HG03175 (cell line): ENCODE data around the gene PPP1R1A.

Source experiments
- ATAC-seq: cut with Tn5 transposase; IDR thresholded peaks from one replicate; pipeline ENCODE4 v1.9.1; 2021; ENCODE audit warnings: mild to moderate bottlenecking, moderate library complexity; ENCODE audit not compliant: unreplicated experiment

PPP1R1A gene, protein sequence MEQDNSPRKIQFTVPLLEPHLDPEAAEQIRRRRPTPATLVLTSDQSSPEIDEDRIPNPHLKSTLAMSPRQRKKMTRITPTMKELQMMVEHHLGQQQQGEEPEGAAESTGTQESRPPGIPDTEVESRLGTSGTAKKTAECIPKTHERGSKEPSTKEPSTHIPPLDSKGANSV

DNA sequence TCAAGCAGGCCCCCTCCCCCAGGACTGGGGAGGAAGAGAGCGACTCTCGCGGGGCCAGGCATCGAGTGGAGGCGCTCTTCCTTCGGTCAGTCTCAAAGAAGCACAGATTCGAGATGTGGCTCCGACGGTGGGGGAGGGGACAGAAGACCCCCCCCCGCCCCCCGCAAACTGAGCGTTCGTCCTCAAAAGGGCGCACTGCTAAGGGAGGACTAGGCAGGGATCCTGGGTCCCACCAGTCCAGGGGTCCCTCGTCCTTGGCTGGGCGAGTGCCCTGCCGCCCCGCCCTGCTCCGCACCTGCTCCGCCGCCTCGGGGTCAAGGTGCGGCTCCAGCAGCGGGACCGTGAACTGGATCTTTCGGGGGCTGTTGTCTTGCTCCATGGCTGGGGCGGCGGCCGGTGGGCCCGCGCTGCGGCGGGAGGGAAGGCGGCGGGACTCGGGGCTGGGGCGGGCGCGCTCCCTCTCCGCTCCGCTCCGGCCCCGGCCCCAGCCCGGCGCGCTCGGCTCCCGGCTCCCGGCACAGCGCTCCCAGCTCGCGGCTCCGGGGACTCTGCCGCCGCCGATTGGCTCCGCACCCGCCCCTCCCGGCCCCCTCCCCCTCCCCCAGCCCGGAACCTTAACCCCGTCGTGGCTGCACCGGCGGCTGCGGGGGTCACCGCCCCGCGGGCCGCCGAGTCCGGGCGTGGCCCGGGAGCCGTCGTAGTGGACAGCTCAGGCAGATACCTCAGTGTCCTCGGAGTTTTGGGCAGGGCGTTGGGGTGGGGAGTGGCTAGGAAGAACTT is at the start of gene PPP1R1A:
Gene PPP1R1A, minus strand, starts transcription at position 550 of the 780 bp plus-strand sequence. Its CDS starts 171 bp downstream, at position 379.
- ATAC-seq, result no peak

DNA sequence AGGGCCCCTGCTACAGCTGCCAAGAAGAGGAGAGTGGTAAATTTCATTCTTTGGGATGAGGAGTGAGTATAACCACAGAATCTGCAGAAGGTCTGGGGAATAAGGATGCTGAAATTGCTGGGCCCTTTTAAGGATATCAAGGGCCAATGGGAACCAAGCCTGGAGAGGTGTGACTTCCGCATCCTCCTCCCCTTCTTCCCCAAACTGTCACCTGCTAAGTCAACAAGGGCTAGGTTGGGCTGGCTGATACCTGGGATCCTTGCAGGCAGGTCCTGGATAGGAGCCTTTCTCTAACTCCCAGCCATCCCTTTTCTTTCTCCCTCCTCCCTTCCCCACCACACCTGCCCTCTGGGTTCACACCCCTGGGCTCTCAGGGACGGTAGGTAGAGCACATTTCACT is 46.3 kb upstream of the PPP1R1A start, which contains the start of gene LACRT:
Gene LACRT, minus strand, starts transcription at position 101 of the 400 bp plus-strand sequence. Its CDS starts 54 bp downstream, at position 47.
- no peak for ATAC-seq

DNA sequence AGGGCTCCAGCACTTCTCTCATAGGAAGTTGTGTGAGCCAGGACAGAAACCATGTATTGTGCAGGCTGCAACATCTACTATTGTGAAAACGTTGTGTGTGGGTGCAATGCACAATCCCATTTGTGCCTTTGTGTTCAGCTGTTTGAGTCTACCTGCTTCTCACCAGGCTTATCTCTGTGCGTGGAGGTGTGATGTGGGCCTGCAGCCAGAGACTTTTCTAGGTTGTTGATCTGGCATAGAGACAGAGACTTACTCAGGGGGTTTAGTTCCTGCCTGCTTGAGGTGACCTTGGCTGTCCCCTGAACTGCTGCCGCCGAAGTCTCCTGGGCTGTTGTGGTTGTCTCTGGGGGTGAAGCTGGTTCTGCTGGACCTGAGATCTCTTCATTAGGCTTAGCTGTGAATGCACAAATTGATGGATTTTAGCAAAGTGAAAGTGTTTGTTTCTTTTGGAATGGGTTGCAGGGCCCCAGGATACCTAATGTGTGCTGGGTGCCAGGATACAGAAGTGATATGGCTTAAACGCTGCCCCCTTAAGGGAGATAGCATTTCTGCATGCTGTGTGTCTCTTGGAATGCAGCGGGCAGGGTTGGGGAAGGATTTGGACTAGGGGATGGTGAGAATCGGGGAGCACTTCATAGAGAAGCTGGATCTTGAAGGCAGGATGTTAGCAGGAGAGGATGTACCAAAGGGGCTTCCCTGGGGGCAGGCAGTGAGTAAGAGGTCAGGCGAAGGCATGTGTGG is 43.7 kb upstream of the PPP1R1A start:
- no peak for ATAC-seq

DNA sequence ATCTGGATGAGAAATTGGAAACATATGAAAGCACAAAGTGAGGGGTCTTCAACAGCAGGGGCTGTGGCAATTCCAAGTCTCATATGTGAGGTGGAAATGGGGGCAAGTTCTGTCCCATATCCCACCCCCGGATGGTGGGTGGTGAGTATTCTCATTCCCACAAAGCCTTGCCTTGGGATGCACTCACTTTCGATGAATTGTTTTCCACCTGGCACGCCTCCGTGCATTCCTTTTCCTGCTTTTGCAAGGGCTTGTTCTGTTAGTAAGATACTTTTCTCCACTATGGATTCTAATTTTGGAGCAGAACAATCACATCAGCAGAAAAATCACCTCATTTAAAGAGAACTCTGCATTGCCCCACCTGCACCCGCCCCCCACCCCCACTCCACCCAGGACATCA is 43.1 kb upstream of the PPP1R1A start:
- no peak for ATAC-seq

DNA sequence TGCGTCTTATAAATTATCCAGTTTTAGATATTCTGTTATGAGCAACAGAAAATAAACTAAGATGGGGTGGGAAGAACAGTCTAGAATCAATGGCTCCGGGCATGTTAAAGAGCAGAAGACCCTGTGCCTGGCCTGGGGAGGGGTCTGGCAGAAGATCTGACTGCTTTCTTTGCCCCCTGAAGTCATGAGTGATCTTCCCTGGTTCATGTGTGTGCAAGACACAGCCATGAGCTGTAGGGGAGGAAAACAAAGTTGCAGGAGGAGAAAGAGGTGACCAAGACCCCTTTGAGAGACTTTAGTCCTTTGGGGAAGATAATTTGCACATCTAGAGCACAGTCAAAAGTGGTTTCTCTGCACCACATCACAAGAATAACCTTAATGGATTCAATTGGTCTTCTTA is 41.5 kb upstream of the PPP1R1A start:
- no peak for ATAC-seq

DNA sequence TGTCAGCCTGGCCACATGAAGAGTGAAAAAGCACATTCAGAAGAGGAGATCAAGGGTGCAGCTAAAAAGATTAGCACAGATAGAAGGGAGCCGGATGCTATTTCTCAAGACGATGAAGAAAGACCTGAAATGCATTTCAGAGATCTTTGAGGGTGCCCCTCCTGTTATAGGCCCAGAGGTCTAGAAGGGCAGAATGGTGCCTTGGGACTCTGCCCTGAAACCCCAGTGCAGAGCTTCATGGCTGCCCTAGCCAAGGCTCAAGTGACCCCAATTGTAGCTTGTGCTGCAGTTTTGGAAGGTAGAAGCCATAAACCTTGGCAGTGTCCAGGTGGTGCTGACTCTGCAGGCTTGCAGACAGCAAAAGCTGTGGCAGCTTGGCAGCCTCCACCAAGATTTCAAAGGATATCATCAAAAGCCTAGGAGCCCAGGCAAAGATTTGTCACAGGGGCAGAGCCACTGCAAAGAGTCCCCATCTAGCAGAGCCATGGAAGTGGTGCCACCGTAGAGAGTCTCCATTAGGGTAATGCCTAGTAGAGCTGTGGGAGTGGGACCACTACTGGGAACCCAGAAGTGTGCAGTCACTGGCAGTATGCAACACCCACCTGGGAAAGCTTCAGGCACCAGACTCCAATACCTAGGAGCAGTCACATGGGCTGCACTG is 39.9 kb upstream of the PPP1R1A start:
- ATAC-seq, result no peak

DNA sequence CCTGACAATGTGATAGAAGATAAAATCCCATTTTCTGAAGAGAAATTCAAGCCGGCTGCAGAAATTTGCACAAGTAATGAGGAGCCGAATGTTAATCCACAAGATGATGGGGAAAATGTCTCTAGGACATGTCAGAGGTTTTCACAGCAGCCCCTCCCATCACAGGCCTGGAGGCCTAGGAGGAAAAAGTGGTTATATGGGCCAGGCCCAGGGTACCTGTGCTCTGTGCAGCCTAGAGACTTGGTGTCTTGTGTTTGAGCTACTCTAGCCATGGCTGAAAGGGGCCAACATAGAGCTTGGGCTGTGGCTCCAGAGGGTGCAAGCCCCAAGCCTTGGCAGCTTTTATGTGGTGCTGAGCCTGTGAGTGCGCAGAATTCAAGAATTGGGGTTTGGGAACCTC is 38.8 kb upstream of the PPP1R1A start:
- no peak for ATAC-seq

DNA sequence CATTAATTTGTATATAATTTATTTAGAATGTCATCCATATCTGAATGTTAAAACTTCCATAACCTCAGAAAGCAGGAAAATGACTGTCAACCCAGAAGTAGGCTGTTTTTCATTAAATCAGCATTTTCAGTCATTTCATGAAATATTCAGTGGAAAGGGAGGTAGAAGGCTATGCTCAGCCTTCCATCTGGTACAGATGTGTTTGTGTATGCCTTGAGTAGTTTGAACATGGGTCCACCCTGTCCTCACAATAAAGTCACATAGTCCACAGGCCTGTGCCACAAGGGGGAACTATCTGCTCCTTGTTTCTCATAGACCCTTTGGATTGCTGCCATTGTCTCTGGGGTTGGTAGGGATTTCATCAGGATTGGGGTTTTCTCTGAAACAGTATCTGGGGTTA is 37.1 kb upstream of the PPP1R1A start:
- ATAC-seq, result no peak

DNA sequence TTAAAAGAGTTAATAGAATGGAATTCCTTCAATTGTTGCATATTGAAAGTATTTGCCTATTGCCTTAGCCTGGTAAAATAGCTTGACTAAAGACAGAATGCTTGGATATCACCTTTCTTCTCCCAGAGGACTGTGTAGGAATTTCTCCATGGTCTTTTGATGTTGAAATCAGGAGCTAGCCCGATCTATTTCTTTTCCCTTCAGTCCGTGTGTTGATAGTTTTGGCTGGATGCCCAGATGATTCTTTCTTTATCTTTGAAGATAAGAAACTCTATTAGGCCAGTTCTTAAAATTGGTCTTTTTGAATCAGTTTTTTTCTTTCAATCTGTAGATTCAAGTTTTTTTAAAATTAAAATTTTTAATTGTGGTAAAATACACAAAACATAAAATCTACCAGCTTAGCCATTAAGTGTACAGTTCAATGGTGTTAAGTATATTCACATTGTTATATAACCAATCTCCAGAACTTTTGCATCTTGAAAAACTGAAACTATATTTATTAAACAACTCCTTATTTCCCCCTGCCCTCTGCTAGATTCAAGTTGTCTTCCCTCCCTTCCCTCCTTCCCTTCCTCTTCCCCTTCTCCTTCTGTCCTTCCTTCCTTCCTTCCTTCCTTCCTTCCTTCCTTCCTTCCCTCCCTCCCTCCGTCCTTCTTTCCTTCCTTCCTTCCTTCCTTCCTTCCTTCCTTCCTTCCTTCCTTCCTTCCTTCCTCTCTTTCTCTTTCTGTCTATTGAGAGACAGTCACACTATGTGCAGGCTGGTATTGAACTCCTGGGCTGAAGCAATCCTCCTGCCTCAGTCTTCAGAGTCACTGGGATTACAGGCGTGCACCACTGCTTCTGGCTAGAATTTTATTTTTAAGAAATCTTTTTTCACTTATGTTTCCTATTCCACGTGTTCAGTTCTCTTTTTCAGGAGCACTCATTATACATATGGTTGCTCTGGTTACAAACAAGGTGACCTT is 36.1 kb upstream of the PPP1R1A start:
- ATAC-seq, result no peak

DNA sequence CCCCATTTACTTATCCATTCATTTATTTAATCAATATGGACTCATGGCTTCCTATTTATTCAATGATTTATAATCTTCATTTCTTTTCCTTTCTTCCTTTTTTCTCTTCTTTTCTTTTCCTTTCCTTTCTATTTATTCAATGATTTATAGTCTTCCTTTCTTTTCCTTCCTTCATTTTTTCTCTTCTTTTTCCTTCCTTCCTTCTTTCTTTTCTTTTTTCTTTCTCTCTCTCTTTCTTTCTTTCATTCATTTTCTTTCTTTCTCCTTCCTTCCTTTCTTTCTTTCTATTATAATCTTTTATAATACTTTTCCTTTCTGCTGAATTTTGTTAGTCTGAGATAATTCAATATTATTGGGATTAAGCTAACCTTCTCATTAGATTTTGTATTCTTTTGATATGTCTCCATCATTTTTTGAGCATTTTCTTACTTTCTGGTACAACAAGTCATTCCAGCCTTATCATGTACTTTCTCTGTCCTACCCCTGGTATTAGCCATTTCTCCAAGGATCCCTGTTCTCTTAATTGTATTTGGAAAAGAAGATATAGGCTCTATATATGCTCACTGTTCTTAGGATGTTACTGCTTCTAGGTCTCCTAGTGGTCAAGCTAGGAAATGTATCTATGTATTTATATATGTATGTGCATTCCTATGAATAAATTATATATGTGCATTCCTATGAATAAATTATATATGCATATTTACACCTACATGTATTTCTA is 34.2 kb upstream of the PPP1R1A start:
- no peak for ATAC-seq

DNA sequence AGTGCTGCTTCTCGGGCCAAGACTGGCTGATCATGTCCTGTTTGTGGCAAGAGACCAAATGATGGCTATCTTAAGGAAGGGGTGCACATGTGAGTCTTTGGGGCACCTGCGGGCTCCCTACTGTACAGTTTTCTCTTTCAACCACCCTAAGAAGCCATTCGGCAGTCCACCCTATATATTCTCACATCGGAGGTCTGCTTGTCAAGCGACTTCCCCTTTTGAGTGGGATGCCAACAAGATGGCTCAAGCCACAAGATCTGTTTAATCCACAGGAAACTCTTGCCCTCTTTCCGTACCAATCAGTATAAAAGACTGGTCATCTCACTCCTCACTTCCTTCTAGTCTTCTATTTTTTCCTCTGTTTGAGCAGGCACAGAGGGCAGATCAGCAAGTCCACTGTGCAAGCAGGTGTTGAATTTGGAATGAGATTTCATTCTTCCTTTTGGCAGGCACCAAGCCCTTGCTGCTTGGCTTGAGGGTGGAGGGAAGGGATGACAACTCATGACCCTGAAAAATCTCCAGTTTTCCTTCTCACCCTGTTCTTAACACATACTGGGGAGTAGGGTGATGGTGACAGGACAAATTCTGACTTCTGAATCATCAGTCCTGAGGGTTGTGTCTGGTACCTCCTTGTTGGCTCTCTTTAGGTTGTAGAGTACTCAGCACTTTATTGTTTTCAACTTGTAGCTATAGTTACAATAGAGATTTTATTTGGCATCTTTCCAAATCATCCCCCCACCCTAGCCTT is 28.6 kb upstream of the PPP1R1A start:
- no peak for ATAC-seq

DNA sequence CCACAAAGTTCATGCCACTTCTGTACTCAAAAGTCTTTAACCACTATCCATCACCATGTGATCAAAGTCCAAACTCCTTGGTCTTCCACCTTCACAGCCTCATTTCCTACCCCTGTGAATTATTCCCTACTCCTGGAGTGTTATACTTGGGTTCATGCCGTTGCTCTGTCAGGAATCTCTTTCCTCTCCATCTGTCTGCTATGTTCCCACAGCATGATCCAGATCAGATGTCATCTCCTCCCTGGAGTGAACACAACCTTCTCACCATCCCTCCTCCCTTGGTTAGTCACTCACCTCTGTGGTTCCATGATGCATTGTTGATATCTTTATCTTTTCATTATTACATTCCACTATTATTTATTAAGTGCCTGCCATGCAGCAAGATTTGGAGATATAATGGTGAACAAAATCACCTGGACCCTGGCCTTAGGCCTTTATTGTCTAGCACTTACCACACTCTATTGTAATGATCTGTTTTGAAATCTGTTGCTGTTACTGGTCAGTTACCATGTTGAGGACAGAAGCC is 23.8 kb upstream of the PPP1R1A start:
- no peak for ATAC-seq

DNA sequence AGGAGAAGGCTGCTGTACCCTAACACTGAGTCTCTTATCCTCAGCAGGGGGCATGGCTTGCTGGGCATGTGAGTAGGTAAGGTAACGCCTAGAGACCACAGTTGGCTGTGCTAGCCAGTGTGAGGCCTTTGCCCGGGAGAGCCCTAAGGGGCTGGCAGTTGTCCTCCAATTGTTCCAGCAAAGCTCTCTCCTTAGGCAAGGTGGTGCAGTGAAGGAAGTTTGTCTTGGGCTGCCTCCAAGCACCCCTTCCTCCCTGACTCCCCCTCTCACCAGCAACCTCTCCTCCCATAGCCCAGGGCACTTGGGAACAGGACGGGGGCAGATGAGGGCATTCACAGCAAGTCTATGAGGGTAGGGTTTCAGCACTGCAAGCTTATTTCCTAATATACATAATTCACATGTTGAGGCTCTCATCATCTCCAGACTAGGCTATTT is 23.3 kb upstream of the PPP1R1A start:
- ATAC-seq, result no peak

DNA sequence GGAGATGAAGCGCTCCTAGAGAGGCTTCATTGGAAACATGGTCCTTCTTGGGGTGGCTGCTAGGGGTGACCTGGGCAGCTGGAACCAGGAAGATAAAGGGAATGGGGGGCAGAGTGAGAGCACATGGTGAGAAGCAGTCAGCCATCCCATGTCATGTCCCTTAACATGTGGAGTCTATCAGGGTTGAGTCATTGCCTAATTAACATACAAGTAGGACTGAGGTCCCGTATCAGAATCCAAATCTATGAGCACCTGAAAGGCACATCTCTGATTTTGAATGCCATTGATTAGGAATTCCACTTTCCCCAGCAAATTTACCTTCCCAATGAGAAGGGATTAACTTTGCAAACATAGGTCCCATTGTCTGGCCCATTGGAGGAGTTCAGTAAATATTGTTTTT is 20.3 kb upstream of the PPP1R1A start:
- ATAC-seq, result no peak

DNA sequence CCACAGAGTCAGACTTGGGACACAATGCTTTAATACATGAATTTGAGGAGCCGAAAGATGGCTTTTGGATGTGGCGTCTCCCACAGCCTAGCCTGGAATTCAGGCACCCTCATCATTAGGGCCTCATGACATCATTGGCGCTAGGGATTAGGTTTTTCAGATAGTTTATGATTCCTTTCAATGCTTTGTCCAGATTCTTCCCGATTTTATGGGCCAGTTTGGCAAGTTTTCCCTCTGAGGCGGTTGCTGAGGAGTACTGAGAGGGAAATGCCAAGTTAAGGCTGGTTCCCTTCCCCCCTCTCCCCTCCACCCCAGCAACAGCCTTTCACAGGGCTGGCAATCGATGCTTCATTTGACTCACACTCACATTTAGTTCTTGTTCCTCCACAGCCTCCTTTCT is 19.7 kb upstream of the PPP1R1A start:
- no peak for ATAC-seq

DNA sequence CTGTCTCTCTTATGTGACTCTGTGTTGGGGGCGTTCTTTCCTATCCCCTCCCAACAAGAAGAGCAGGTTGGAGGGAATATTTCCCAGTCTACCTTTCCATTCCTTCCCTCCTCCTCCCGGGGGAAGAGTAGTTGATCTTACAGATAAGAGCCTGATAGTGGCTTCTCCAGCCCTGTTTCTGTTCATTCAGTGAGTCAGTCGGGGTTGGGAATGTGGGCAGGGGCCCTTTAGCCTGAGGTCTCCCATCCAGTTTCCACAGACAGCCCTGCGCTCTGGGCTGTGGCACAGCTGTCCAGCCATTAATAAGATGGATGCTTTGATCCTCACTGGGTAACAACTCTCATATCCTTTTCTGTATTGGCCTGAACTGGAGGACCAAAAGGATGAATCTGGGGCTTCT is 18.1 kb upstream of the PPP1R1A start:
- ATAC-seq, result no peak

DNA sequence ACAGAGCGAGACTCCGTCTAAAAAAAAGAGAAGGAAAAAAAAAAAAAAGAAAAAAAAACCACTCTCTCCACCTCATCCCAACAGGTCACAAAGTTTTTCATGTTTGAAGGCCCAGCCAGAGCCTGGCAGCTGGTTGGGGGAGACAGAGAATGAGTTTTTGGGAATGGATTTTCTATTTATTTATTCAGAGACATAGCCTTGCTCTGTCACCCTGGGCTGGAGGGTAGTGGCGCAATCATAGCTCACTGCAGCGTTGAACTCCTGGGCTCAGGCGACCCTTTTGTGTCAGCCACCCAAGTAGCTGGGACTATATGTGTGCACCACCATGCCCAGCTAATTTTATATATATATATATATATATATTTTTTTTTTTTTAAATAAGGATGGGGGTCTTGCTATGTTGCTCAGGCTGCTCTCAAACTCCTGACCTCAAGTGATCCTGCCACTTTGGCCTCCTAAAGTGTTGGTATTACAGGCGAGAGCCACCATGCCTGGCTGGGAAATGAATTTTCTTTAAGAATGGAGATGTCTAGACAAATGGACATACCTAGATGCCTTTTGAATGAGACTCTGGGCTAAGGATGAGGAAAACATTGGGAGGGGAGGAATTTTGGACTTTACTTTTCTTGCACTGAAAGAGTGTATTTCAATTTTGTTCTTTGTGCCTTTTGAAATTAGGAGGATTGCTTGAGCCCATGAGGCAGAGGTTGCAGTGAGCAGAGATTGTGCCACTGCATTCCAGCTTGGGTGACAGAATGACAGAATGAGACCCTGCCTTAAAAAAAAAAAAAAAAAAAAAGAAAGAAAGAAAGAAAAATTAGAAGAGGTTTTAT is 16.9 kb upstream of the PPP1R1A start:
- ATAC-seq, result no peak

DNA sequence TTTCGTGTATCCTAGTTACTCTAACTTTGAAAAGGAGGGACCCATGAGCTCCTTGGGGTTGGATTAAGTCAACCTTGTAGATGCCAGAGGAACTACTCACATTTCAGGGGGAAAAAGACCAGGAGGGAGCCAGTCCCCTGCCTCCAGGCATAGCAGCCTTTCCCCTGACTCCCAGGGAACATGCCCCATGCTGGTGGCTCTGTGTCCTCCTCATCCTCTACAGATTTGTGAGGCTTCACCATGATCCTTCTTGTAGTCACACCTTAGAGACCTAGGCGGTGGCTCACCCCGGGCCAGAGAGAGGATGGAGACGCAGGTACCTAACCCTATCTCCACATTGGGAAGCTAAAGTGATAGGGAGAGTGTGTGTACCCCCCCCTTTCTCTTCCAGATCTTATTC is 16.0 kb upstream of the PPP1R1A start:
- no peak for ATAC-seq
